ENCODE results near the gene C8B. TPM values are rescaled to one million over a fixed set of nuclear protein-coding genes. Genes with fewer than 3 reads are reported as not detected.

C8B gene
- total RNA-seq, 3 donors from 2014 or later = not detected

GRCh38 chr1:56964349-56965017 is 1.3 kb downstream of the C8B start:
- H3K36me3 Mint-ChIP-seq (ENCODE audit: insufficient read depth) = no peaks in the 10 kb centered on the region
- H3K27me3 Mint-ChIP-seq (ENCODE audit: low read depth) = no peaks in the 10 kb centered on the region
- no peak for DNase-seq
- H3K4me3 Mint-ChIP-seq = no peak overlapping the region
- no peaks in the 10 kb centered on the region for H3K4me1 Mint-ChIP-seq (ENCODE audit: low read depth)
- no peaks in the 10 kb centered on the region for H3K9me3 Mint-ChIP-seq
- no peak for ATAC-seq

GRCh38 chr1:56963667-56964066 is 2.1 kb downstream of the C8B start:
- DNase-seq (no peak), ATAC-seq (no peak)
- Mint-ChIP-seq H3K9me3 (no peaks in the 10 kb centered on the region), H3K4me3 (no peak overlapping the region), H3K36me3 (ENCODE audit: insufficient read depth) (no peaks in the 10 kb centered on the region), H3K27me3 (ENCODE audit: low read depth) (no peaks in the 10 kb centered on the region), H3K4me1 (ENCODE audit: low read depth) (no peaks in the 10 kb centered on the region)

- no peak for ATAC-seq
- H3K4me3 Mint-ChIP-seq = no peak overlapping the region
- H3K36me3 Mint-ChIP-seq (ENCODE audit: insufficient read depth) = no peaks in the 10 kb centered on the region
Measured at GRCh38 chr1:56961426-56961825, 4.4 kb downstream of the C8B start.

GRCh38 chr1:56958526-56958925 is 7.3 kb downstream of the C8B start:
- no peak for ATAC-seq
- Mint-ChIP-seq H3K36me3 (ENCODE audit: insufficient read depth) (no peaks in the 10 kb centered on the region), H3K4me3 (no peak overlapping the region), H3K4me1 (ENCODE audit: low read depth) (no peaks in the 10 kb centered on the region), H3K27me3 (ENCODE audit: low read depth) (peaks cover 2% of the 10 kb centered on the region), H3K9me3 (no peaks in the 10 kb centered on the region)
- DNase-seq = no peak

More at GRCh38 chr1:56961426-56961825, 4.4 kb downstream of the C8B start:
- Mint-ChIP-seq H3K9me3 (no peaks in the 10 kb centered on the region), H3K4me1 (ENCODE audit: low read depth) (no peaks in the 10 kb centered on the region), H3K27me3 (ENCODE audit: low read depth) (peaks cover 2% of the 10 kb centered on the region)
- no peak for DNase-seq

GRCh38 chr1:56957931-56958330 is 7.9 kb downstream of the C8B start:
- Mint-ChIP-seq H3K27me3 (ENCODE audit: low read depth) (peaks cover 2% of the 10 kb centered on the region), H3K4me3 (no peak overlapping the region), H3K9me3 (no peaks in the 10 kb centered on the region), H3K4me1 (ENCODE audit: low read depth) (no peaks in the 10 kb centered on the region), H3K36me3 (ENCODE audit: insufficient read depth) (no peaks in the 10 kb centered on the region)
- ATAC-seq (no peak), DNase-seq (no peak)

- no peak for ATAC-seq
- no peak overlapping the region for H3K4me3 Mint-ChIP-seq
Measured at GRCh38 chr1:56954664-56955063, 11.2 kb downstream of the C8B start.

GRCh38 chr1:56953386-56953785 is 12.4 kb downstream of the C8B start:
- Mint-ChIP-seq H3K4me3 (no peak overlapping the region), H3K4me1 (ENCODE audit: low read depth) (no peaks in the 10 kb centered on the region), H3K9me3 (no peaks in the 10 kb centered on the region), H3K27me3 (ENCODE audit: low read depth) (peaks cover 2% of the 10 kb centered on the region), H3K36me3 (ENCODE audit: insufficient read depth) (no peaks in the 10 kb centered on the region)
- DNase-seq (no peak), ATAC-seq (no peak)

More at GRCh38 chr1:56954664-56955063, 11.2 kb downstream of the C8B start:
- no peaks in the 10 kb centered on the region for H3K36me3 Mint-ChIP-seq (ENCODE audit: insufficient read depth)
- H3K4me1 Mint-ChIP-seq (ENCODE audit: low read depth) = no peaks in the 10 kb centered on the region
- H3K27me3 Mint-ChIP-seq (ENCODE audit: low read depth) = peaks cover 2% of the 10 kb centered on the region
- DNase-seq = no peak
- no peaks in the 10 kb centered on the region for H3K9me3 Mint-ChIP-seq

GRCh38 chr1:56952501-56952900 is 13.3 kb downstream of the C8B start:
- H3K9me3 Mint-ChIP-seq = no peaks in the 10 kb centered on the region
- H3K27me3 Mint-ChIP-seq (ENCODE audit: low read depth) = no peaks in the 10 kb centered on the region
- H3K4me1 Mint-ChIP-seq (ENCODE audit: low read depth) = no peaks in the 10 kb centered on the region
- no peak overlapping the region for H3K4me3 Mint-ChIP-seq
- H3K36me3 Mint-ChIP-seq (ENCODE audit: insufficient read depth) = no peaks in the 10 kb centered on the region
- no peak for DNase-seq
- no peak for ATAC-seq

GRCh38 chr1:56948403-56949023 is 17.3 kb downstream of the C8B start:
- Mint-ChIP-seq H3K27me3 (ENCODE audit: low read depth) (no peaks in the 10 kb centered on the region), H3K9me3 (no peaks in the 10 kb centered on the region), H3K4me1 (ENCODE audit: low read depth) (no peaks in the 10 kb centered on the region), H3K4me3 (no peak overlapping the region), H3K36me3 (ENCODE audit: insufficient read depth) (no peaks in the 10 kb centered on the region)
- no peak for ATAC-seq
- no peak for DNase-seq

GRCh38 chr1:56940039-56940438 is 25.8 kb downstream of the C8B start:
- Mint-ChIP-seq H3K4me1 (ENCODE audit: low read depth) (no peaks in the 10 kb centered on the region), H3K4me3 (no peak overlapping the region), H3K27me3 (ENCODE audit: low read depth) (no peaks in the 10 kb centered on the region), H3K9me3 (no peaks in the 10 kb centered on the region), H3K36me3 (ENCODE audit: insufficient read depth) (no peaks in the 10 kb centered on the region)
- no peak for ATAC-seq
- DNase-seq = no peak

- no peaks in the 10 kb centered on the region for H3K9me3 Mint-ChIP-seq
- DNase-seq (no peak), ATAC-seq (no peak)
- H3K27me3 Mint-ChIP-seq (ENCODE audit: low read depth) = no peaks in the 10 kb centered on the region
- H3K4me1 Mint-ChIP-seq (ENCODE audit: low read depth) = no peaks in the 10 kb centered on the region
- H3K36me3 Mint-ChIP-seq (ENCODE audit: insufficient read depth) = no peaks in the 10 kb centered on the region
- H3K4me3 Mint-ChIP-seq = no peak overlapping the region
Measured at GRCh38 chr1:56939209-56939608, 26.6 kb downstream of the C8B start.

GRCh38 chr1:56938646-56939045 is 27.2 kb downstream of the C8B start:
- Mint-ChIP-seq H3K9me3 (no peaks in the 10 kb centered on the region), H3K4me3 (no peak overlapping the region), H3K27me3 (ENCODE audit: low read depth) (no peaks in the 10 kb centered on the region), H3K4me1 (ENCODE audit: low read depth) (no peaks in the 10 kb centered on the region), H3K36me3 (ENCODE audit: insufficient read depth) (no peaks in the 10 kb centered on the region)
- no peak for ATAC-seq
- no peak for DNase-seq

GRCh38 chr1:56934430-56935060 is 31.3 kb downstream of the C8B start:
- Mint-ChIP-seq H3K36me3 (ENCODE audit: insufficient read depth) (no peaks in the 10 kb centered on the region), H3K4me3 (no peak overlapping the region), H3K4me1 (ENCODE audit: low read depth) (no peaks in the 10 kb centered on the region), H3K9me3 (no peaks in the 10 kb centered on the region), H3K27me3 (ENCODE audit: low read depth) (peaks cover 3% of the 10 kb centered on the region)
- no peak for ATAC-seq
- DNase-seq = no peak

GRCh38 chr1:56933606-56934005 is 32.2 kb downstream of the C8B start:
- H3K9me3 Mint-ChIP-seq = no peaks in the 10 kb centered on the region
- H3K36me3 Mint-ChIP-seq (ENCODE audit: insufficient read depth) = no peaks in the 10 kb centered on the region
- ATAC-seq (no peak), DNase-seq (no peak)
- no peak overlapping the region for H3K4me3 Mint-ChIP-seq
- H3K27me3 Mint-ChIP-seq (ENCODE audit: low read depth) = peaks cover 3% of the 10 kb centered on the region
- no peaks in the 10 kb centered on the region for H3K4me1 Mint-ChIP-seq (ENCODE audit: low read depth)

- no peaks in the 10 kb centered on the region for H3K9me3 Mint-ChIP-seq
- no peaks in the 10 kb centered on the region for H3K36me3 Mint-ChIP-seq (ENCODE audit: insufficient read depth)
- ATAC-seq (no peak), DNase-seq (no peak)
- H3K4me1 Mint-ChIP-seq (ENCODE audit: low read depth) = no peaks in the 10 kb centered on the region
- H3K27me3 Mint-ChIP-seq (ENCODE audit: low read depth) = peaks cover 3% of the 10 kb centered on the region
- H3K4me3 Mint-ChIP-seq = no peak overlapping the region
Measured at GRCh38 chr1:56933161-56933560, 32.7 kb downstream of the C8B start.
